GM12801 (cell line): ENCODE data around the gene PTPN6.

Experiments
- TF ChIP-seq, protein P1 (sequence below): IDR thresholded peaks from one replicate; pipeline ENCODE4 v1.5.1; 2011; ENCODE audit warnings: control low read depth; ENCODE audit not compliant: insufficient read length; ENCODE audit errors: extremely low read depth

Gene PTPN6

DNA sequence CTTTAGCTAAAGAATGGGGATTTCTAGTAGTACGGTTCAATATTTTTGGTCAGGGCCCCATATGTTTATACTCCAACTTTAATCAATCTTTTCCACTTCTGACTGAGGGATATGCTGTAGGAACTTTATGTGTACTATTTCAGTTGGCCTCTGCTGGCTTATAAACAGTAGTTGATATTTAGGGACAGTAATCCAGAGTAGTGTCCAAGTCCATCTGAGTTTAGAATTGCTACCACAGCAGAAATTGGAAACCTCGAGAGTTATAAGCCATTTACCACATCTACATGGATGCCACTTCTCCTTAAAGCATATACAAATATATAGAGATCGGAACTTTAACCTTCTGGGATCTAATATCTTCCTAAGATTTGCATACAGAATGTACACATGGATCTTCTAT, 55.5 kb downstream of the PTPN6 start:
- TF ChIP-seq, protein P1, sequence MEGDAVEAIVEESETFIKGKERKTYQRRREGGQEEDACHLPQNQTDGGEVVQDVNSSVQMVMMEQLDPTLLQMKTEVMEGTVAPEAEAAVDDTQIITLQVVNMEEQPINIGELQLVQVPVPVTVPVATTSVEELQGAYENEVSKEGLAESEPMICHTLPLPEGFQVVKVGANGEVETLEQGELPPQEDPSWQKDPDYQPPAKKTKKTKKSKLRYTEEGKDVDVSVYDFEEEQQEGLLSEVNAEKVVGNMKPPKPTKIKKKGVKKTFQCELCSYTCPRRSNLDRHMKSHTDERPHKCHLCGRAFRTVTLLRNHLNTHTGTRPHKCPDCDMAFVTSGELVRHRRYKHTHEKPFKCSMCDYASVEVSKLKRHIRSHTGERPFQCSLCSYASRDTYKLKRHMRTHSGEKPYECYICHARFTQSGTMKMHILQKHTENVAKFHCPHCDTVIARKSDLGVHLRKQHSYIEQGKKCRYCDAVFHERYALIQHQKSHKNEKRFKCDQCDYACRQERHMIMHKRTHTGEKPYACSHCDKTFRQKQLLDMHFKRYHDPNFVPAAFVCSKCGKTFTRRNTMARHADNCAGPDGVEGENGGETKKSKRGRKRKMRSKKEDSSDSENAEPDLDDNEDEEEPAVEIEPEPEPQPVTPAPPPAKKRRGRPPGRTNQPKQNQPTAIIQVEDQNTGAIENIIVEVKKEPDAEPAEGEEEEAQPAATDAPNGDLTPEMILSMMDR, result no peak

- TF ChIP-seq, protein P1, result no peak
Measured at GRCh38 chr12:7008864-7009263, 57.7 kb downstream of the PTPN6 start.

GRCh38 chr12:7009512-7009911, 58.4 kb downstream of the PTPN6 start:
- TF ChIP-seq, protein P1, result no peak
